ENCODE results near the gene ANOS1.

Gene ANOS1

DNA sequence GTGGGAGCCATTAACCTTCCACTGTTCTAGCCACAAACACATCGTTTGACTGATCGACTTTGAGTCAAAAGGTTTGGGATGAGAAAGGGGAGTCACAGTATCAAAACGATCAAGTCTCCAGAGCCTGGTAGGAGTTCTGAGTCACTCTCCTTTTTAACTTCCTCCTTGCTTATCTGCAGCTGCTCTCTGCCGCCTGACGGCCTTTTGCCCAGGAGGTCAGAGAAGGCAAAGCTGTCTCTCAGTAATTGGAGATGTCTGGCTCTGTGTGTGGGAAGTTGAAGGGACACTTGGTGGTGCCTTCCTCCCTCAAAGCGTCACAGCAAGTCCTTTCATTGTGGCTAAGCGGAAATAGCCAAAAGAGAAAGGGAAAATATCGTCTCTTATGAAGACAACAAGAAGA is 63.1 kb downstream of the ANOS1 start:
- no peak overlapping the region for H3K27ac ChIP-seq (replicated peaks)
- no peaks in the 10 kb centered on the region for H3K27me3 ChIP-seq (ENCODE audit: insufficient read depth, poor library complexity, severe bottlenecking)
- TF ChIP-seq SPI1 (IDR thresholded peaks at IDR 0.05; ENCODE audit: borderline replicate concordance, low read depth) (no peak), GABPA (IDR thresholded peaks at IDR 0.05; ENCODE audit: low read depth) (no peak), POLR2AphosphoS5 (IDR thresholded peaks at IDR 0.05; ENCODE audit: low read depth) (no peak)
- TF ChIP-seq, protein P1, sequence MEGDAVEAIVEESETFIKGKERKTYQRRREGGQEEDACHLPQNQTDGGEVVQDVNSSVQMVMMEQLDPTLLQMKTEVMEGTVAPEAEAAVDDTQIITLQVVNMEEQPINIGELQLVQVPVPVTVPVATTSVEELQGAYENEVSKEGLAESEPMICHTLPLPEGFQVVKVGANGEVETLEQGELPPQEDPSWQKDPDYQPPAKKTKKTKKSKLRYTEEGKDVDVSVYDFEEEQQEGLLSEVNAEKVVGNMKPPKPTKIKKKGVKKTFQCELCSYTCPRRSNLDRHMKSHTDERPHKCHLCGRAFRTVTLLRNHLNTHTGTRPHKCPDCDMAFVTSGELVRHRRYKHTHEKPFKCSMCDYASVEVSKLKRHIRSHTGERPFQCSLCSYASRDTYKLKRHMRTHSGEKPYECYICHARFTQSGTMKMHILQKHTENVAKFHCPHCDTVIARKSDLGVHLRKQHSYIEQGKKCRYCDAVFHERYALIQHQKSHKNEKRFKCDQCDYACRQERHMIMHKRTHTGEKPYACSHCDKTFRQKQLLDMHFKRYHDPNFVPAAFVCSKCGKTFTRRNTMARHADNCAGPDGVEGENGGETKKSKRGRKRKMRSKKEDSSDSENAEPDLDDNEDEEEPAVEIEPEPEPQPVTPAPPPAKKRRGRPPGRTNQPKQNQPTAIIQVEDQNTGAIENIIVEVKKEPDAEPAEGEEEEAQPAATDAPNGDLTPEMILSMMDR (IDR thresholded peaks at IDR 0.05; ENCODE audit: insufficient read depth, low read length), result no peak
- TF ChIP-seq, protein P2, sequence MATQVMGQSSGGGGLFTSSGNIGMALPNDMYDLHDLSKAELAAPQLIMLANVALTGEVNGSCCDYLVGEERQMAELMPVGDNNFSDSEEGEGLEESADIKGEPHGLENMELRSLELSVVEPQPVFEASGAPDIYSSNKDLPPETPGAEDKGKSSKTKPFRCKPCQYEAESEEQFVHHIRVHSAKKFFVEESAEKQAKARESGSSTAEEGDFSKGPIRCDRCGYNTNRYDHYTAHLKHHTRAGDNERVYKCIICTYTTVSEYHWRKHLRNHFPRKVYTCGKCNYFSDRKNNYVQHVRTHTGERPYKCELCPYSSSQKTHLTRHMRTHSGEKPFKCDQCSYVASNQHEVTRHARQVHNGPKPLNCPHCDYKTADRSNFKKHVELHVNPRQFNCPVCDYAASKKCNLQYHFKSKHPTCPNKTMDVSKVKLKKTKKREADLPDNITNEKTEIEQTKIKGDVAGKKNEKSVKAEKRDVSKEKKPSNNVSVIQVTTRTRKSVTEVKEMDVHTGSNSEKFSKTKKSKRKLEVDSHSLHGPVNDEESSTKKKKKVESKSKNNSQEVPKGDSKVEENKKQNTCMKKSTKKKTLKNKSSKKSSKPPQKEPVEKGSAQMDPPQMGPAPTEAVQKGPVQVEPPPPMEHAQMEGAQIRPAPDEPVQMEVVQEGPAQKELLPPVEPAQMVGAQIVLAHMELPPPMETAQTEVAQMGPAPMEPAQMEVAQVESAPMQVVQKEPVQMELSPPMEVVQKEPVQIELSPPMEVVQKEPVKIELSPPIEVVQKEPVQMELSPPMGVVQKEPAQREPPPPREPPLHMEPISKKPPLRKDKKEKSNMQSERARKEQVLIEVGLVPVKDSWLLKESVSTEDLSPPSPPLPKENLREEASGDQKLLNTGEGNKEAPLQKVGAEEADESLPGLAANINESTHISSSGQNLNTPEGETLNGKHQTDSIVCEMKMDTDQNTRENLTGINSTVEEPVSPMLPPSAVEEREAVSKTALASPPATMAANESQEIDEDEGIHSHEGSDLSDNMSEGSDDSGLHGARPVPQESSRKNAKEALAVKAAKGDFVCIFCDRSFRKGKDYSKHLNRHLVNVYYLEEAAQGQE (IDR thresholded peaks at IDR 0.05; ENCODE audit: insufficient replicate concordance, low read depth), result no peak

DNA sequence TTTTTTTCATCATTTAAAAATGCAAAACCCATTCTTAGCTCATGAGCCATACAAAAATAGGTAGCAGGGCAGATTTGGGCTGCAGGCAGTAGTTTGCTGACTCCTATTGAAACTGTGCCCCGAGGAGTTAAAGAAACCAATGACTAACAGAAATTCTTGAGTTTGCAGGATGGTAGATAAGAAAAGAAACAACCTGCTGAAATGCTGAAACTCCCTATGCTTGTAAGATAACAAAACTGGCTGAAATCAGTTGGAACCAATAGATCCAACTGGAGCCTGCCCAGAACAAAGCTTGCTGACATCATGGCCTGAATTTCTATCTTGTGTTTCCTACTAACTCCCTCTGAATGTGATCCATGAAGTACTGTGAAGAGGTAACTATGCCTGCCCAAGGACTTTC is 68.6 kb downstream of the ANOS1 start:
- DNase-seq (ENCODE audit: low read depth in 1 of 2, low spot score in 1 of 2), result no peak
- Histone ChIP-seq H3K4me3 (replicated peaks; ENCODE audit: insufficient read depth, low read length) (no peak overlapping the region), H3K27ac (replicated peaks) (no peak overlapping the region), H3K27me3 (ENCODE audit: insufficient read depth, poor library complexity, severe bottlenecking) (no peaks in the 10 kb centered on the region)
- TF ChIP-seq SPI1 (IDR thresholded peaks at IDR 0.05; ENCODE audit: borderline replicate concordance, low read depth), result no peak
- TF ChIP-seq, protein P2 (IDR thresholded peaks at IDR 0.05; ENCODE audit: insufficient replicate concordance, low read depth), result no peak
- no peak for TF ChIP-seq GABPA (IDR thresholded peaks at IDR 0.05; ENCODE audit: low read depth)
- TF ChIP-seq POLR2AphosphoS5 (IDR thresholded peaks at IDR 0.05; ENCODE audit: low read depth), result no peak
- TF ChIP-seq, protein P1 (IDR thresholded peaks at IDR 0.05; ENCODE audit: insufficient read depth, low read length), result no peak

More for the DNA sequence above, 63.1 kb downstream of the ANOS1 start:
- H3K4me3 ChIP-seq (replicated peaks; ENCODE audit: insufficient read depth, low read length), result no peak overlapping the region
- DNase-seq (ENCODE audit: low read depth in 1 of 2, low spot score in 1 of 2), result peak in 1 of 2 experiments; percentile 4

DNA sequence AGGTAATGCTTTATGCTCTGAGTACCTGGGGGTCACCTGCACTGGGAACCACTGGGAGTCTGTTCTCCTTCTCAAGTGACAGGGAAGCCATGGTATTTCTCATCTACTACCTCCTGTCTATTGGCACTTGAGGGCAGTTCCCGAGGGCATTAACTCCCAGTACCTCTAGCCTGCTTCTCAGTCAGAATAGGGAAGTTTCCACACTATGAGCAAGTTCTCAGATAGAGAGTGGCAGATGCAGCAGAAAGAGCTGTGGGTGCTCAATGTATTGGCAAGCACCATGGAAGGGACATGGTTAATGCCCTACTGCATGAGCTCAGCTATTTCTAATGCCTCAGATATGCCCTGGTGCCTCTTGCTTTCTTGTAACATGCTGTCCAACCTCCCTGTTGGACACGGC is 74.1 kb downstream of the ANOS1 start:
- no peak for DNase-seq (ENCODE audit: low read depth in 1 of 2, low spot score in 1 of 2)
- TF ChIP-seq GABPA (IDR thresholded peaks at IDR 0.05; ENCODE audit: low read depth), result no peak
- TF ChIP-seq POLR2AphosphoS5 (IDR thresholded peaks at IDR 0.05; ENCODE audit: low read depth), result no peak
- TF ChIP-seq SPI1 (IDR thresholded peaks at IDR 0.05; ENCODE audit: borderline replicate concordance, low read depth), result no peak
- TF ChIP-seq, protein P1 (IDR thresholded peaks at IDR 0.05; ENCODE audit: insufficient read depth, low read length), result no peak
- TF ChIP-seq, protein P2 (IDR thresholded peaks at IDR 0.05; ENCODE audit: insufficient replicate concordance, low read depth), result no peak
- no peaks in the 10 kb centered on the region for H3K27me3 ChIP-seq (ENCODE audit: insufficient read depth, poor library complexity, severe bottlenecking)
- H3K4me3 ChIP-seq (replicated peaks; ENCODE audit: insufficient read depth, low read length), result no peak overlapping the region
- H3K27ac ChIP-seq (replicated peaks), result no peak overlapping the region
